Sciatic nerve (tissue), 2 donors: ENCODE results near the gene DNAJB8. TPM values are rescaled to one million over a fixed set of nuclear protein-coding genes. Genes with fewer than 3 reads are reported as not detected.
A peak's percentile ranks its signal among the peaks of the same experiment; 100 is the strongest.

Experiments
- ATAC-seq: fragments of 200-7000 bp; cut with Tn5 transposase; one replicate; pipeline ENCODE4 v1.9.1; 2020; ENCODE audit warnings: mild to moderate bottlenecking, moderate library complexity
- DNase-seq: peaks from one replicate; pipeline ENCODE4 v3.0.0-alpha.2; 2020; ENCODE audit warnings: low spot score
- intact Hi-C: fragments of 100-400 bp; cut with DNase I; formaldehyde crosslinking; loops from one replicate; pipeline ENCODE4 v1.14.2; 2022
- total RNA-seq: library from RNA; stranded (reverse); fragmentation: NEBNext Ultra II Directional; extraction: Animal tissue kit (Norgen Biotek cat#: 25700); gene quantifications from one replicate; pipeline ENCODE4 v1.2.1, GENCODE V29; 2021
- donor health status: DM: no; HTN: no; CAD: no.
- donor health status: DM: no; HTN: no; CAD: no.

The DNAJB8 gene
- total RNA-seq, 1 donor from 2014 or later = not detected

DNA sequence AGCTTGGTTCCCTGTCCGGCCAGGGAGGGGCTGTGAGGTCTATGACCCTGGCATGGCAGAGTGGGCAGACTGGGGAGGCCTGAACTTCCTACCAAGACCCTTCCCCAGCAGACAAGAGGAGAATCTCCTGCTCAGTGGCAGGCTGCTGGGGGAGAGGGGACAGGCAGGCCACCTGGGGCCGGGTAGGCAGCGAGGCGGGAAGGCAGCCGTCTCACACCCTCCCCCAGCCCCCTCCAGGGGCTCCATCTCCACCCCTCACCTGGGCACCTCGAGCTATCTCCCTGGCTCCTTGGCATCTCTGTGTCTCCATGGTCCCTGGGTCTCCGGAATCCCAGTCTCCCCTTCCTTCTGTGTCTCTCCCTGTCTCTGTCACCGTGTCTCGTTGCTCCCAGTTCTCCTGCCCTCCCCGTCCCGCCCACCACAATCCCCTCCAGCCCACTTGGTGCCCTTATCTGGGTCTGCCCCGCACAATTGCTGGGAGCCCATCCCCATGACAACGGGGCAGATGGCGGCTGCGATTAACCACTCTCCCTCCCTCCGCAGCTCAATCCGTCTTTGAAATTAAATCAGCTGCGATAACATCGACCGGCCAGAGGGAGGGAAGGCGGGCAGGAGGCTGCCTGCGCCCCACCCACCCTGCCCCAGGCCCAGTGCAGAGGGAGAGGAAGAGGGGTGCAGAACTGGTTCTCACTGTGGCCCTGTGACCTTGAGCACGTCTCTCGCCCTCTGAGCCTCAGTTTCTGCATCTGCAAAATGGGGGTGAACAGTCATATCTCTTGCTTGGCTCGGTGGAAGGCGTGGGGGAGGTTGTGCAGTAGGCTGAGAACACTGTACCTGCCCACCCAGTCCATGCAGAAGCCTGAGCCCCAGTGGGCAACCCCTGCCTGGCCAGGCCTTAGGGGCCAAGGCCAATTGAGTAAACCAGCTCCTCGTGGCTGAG is 9.6 kb downstream of the DNAJB8 start:
- no peak for DNase-seq
- ATAC-seq = no peak
- intact Hi-C loops = no loop called here

DNA sequence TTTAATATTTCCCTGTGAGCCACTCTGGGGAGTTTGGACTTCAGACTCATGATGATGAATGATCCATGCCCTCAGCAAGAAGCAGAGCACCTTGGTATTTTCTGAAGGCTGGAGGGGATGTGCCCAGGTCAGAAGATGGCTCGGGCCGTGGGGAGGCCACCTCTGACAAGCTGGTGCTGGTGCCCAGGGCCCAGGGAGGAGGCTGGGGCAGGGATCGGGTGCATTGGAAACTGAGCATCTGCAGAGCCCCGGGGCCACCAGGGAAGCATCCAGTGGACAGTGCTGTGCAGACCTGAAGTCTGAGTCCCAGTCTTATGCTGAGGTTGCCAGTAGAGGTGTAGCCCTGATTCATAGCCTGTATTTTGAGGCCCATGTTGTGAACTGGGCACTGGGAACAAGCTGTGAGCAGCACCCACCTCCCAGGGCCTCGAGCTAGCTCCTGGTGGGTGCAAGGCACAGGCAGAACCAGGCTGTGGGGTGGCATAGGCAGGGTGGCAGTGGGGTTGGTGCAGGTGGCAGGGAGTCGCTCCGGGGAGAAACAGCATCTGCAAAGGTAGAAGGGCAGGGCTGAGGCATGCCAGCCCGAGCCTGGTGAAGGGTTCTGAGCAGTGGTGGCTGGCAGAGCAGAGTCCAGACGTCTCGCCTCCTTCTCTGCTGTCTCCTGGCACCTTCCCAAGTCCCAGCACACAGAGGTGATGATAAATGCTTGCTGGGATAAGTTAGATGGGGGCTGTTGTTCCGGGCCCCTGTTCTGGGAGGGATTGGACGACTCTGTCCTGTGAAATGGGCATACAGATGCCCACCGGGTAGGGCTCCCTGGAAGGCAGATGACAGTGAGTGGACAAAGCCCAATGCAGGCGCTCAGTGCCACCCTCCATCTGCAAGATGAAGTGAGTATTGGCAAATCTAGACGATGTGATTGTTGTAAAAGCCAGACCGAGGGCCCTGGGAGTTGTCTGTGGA is 10.6 kb downstream of the DNAJB8 start:
- DNase-seq (no peak), ATAC-seq (no peak)
- intact Hi-C loops = no loop called here

DNA sequence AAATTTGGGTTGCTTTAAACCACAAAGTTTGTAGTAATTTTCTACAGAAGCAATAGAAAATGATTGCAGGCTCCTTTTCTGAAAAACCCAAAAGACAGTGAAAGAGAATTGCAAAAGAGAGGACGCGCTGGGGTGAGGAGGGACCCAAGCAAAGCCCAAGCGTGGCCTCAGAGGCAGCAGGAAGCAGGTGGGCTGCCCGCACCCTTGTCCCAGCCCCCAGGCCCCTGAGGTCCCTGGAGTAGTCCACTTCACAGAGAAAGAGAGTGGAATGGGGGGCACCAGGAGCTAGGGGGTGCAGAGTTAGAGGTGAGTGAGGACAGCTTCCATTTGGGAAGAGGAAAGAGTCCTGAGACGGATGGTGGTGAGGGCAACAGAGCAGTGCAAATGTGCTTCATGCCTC is 11.6 kb downstream of the DNAJB8 start:
- DNase-seq (no peak), ATAC-seq (no peak)
- intact Hi-C loops = no loop called here

DNA sequence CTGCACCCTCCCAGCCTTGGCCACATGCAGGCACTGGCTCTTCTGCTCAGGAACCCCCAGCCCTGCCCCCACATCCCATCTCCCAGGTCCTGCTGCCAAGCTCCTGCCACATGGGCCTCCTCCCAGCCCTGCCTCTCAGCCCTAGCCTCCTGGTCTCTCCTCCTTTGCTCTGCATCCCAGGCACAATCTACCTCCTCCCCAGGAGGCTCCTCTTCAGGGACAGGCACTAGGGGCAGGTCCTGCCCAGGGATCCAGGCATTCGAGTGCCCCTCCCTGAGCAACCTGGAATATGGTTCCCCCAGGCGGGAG is 12.4 kb downstream of the DNAJB8 start:
- DNase-seq (no peak), ATAC-seq (no peak)
- intact Hi-C loops = no loop called here

DNA sequence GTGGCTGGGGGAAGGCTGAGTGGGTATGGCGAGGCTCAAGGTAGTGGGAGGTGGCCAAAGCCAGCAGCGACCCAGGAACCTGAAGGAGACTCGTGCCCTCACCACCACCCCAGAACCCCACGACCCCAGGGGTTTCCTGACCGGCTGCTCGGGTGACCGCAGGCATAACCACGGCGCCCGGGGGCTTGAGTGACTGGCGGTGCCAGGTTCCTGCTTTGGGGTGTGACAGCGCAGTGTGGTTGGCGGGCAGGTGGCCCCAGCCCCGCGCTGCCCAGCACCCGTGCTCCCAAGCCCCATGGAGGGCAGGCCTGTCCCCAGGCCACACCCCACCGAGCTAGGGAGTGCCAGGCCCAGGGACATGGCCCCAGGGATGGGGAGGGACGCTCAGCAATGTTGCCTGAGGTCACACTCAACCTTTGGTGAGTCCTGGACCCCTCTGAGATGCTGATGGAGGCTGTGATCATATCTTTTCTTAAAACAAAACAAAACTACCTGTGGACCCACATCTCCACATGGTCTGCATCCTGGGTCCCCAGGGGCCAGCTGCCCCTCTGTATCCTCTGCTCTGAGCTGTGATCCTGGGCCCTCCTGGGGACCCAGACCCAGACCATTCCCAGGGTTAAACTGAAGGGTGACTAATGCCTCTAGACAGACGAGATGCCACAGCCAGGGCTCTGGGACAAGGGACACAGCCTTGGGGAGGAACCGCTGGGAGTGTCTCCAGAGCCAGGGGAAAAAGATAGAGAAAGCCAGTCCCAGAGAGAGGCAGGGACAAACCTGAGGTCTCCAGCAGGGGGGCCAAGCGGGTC is 13.0 kb downstream of the DNAJB8 start:
- DNase-seq (no peak), ATAC-seq (no peak)
- intact Hi-C loops = no loop called here

DNA sequence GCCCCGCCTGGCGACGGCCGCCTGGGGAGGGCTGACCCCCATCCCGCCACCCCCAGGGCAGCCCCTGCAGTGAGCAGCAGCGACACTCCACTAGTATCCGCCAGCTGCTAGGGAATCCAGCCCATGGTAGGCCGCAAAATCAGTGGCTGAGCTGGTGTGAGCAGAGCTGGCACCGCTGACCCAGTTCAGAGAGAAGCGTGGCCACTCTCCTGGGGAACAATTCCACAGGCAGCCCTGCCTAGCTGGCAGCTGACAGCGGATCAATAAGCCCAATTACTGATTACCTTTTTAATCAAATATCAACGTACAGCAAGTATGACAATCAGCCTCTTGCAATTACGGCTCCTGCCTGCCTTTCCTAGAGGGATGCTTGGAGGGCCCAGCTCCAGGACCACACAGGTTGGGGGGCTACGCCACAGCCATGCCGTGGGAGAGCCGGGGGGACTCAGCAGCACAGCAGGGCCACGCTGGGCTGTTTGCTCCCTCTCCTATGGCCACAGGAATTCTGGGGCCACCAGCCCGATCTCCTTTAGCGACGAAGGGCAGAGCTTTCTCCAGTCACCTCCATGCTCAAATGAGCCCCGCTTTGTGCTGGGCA is 13.9 kb downstream of the DNAJB8 start:
- intact Hi-C loops = no loop called here
- no peak for DNase-seq
- no peak for ATAC-seq

DNA sequence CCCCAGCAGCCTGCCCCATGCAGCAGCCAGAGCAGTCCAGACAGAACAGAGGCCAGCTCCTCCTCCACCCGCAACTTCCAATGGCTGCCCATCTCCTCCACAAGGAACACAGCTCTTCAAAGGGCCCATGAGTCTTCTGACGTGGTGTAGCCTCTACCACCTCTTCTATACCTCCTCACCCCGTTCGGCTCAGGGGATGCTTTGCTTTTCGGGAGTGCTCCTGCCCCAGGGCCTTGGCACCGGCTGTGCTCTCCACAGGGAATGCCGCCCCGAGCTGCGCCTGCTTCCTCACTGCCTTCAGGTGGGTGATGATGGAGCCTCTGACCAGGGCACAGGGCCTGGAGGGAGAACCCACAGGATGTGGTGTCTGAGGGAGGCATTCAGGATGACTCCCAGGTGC is 14.6 kb downstream of the DNAJB8 start:
- no peak for ATAC-seq

DNA sequence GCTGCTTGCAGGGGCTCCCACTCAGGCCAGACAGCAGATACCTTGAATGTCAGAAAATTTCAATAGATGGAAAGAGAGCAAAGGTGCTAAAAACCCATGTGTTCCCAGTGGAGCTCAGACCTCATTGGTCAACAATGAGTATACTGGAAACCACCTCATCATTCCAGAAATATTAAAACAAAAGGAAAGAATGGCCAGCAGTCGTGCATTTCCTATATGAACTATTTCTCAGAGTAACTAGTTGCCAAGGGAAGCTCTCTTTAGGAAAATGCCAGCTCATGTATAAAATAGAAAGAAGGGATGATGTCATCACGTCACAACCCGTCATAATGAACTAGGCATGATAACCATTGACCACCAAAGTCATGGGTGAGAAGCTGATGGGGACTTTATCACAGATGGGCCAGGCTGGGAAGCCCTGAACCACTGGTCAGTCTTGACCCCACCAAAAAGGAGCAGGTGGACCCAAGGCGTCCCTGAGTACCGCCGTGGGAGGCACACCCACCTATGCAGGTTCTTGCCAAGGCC is 17.5 kb downstream of the DNAJB8 start:
- DNase-seq (no peak), ATAC-seq (no peak)
- intact Hi-C loops = no loop called here

More for the DNA sequence above, 14.6 kb downstream of the DNAJB8 start:
- intact Hi-C loops = no loop called here
- DNase-seq = no peak

DNA sequence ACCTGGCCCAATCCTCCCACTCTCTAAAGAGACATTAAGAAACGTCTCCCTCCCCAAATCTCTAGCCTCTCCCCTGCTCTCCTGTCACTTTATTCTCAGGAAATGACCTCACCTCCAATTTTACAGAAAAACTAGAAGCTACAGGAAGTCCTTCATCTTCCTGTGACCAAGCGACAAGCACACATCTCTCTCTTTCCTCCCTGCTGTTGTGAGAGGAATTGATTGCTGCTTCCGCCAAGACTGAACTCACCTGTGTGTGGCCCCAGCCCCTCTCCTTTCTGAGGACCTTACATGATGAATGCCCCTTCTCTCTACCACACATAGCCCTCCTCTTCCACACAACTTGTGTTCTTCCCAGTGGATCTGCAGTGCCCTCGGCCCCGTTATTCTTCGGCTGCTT is 18.2 kb downstream of the DNAJB8 start:
- intact Hi-C loops = no loop called here
- ATAC-seq = no peak
- no peak for DNase-seq

DNA sequence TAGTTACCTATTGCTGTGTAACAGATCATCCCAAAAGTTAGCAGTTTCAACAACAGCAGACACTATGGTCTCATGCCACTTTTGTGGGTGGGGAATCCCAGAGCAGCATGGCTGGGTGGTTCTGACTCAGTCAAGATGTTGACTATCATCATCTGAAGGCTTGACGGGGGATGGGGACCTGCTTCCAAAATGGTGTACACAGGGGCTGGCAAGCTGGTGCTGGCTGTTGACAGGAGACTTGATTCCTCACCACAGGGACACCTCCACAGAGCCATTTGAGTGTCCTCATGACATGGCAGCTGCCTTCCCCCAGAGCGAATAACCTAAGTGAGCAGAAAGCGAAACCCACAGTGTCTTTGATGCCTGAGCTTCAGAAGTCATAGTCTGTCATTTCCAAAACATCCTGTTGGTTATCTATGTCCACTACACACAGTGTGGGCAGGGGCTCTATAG is 19.1 kb downstream of the DNAJB8 start:
- no peak for ATAC-seq
- DNase-seq = no peak
- intact Hi-C loops = no loop called here

DNA sequence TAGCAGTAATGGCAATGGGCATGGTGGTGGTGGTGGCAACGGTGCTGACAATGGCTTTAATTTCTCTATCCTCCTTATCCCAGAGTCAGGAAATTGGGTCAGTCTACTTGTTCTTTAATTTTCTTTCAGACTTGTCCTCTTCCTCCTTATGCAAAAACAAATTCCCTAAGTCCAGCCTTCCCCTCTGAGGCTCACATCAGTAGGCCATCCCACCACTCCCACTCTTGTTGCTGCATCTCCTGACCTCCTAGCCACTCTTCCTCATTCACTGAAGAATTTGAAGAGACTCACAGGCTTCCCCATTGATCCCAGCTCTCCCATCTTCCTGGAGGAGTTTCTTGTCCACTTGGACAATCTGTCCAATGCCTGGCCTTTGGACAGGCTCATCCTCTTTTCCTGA is 19.9 kb downstream of the DNAJB8 start:
- intact Hi-C loops = no loop called here
- no peak for ATAC-seq
- no peak for DNase-seq

DNA sequence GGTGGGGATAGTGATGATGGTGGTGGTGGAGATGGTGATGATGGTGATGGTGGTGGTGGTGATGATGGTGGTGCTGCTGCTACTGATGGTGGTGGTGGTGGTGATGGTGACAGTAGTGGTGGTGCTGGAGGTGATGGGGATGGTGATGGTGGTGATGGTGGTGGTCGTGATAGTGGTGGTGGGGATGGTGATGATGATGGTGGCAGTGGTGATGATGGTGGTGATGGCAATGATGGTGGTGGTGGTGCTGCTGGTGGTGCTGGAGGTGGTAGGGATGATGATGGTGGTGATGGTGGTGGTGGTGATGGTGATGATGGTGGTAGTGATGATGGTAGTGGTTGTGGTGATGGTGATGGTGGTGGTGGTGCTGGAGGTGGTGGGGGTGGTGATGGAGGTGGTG is 21.3 kb downstream of the DNAJB8 start:
- intact Hi-C loops = no loop called here
- ATAC-seq = no peak
- DNase-seq = no peak

DNA sequence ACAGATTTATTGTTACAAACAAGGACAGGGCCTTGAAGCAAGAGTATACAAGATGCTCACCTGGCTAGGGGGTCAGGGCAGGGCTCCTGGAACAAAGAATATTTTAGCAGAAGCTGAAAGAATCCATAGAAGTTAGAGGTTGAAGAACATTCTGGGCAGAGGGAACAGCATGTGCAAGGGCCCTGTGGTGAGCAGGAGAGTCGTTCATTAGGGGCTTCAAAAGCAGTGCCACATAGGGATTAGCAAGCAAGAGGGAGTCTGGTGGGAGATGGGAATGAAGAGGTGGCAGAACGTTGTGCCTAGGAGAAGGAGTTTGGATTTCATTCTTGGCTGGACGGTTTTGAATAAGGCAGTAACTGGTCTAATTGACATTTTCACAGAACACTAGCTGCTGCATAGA is 22.9 kb downstream of the DNAJB8 start:
- intact Hi-C loops = no loop called here
- ATAC-seq = no peak
- no peak for DNase-seq

DNA sequence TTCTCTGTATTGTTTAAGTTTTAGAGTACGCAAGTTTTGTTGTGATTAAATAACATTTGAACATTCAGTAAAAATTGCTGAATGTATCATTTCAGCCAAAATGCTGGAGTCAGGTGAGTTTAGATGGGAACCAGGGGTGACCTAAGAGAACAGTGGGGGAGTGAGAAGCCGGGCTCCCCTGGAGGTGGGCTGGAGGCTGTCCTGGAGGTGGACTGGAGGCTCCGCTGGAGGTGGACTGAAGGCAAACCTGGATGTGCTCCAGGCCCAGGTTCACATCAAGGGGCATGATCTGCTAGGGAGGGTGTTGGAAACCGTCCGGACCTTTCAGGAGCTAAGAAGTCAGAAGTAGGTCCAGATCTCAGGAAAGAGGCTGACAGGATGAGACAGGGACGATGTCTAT is 23.7 kb downstream of the DNAJB8 start:
- intact Hi-C loops = no loop called here
- DNase-seq = no peak
- ATAC-seq = no peak

DNA sequence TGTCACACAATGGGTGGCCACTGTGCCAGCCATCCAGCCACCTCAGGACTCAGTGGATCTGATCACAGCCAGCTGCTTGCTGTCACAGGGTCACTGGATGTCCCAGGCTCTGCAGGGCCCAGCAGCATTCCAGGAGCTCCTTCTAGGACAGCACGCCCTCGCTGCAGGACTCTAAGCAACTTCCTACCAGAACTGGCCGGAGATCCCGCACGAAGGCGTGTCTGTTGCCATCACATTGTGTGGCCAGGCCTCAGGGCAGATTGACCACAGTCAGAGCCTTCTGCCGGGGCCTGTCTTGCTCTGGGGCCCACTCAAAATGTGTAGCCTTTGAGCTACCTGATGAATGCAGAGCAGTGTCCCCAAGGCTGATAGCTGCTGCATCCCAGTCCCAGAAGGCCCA is 24.6 kb downstream of the DNAJB8 start:
- DNase-seq (no peak), ATAC-seq (no peak)
- intact Hi-C loops = no loop called here

DNA sequence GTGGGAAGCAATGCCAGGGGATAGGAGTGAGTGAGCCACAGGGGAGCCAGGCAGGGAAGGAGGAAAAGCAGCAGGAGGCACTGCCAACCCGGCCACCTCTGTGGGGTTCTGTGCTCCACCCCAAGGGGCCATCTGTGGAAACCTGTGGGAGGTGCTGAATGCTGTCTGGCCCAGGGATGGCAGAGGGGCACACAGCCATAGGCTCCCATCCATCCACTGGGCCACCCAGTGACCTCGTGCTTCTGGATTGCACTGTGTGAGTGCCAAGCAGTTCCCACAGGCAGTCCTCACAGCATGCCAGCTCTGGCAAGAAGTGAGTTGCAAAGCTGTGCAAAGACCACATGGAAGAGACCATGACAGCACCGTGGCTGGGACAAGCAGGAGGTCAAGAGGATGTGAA is 27.5 kb downstream of the DNAJB8 start:
- no peak for DNase-seq
- peak; percentile 45 for ATAC-seq
- intact Hi-C loops = no loop called here

DNA sequence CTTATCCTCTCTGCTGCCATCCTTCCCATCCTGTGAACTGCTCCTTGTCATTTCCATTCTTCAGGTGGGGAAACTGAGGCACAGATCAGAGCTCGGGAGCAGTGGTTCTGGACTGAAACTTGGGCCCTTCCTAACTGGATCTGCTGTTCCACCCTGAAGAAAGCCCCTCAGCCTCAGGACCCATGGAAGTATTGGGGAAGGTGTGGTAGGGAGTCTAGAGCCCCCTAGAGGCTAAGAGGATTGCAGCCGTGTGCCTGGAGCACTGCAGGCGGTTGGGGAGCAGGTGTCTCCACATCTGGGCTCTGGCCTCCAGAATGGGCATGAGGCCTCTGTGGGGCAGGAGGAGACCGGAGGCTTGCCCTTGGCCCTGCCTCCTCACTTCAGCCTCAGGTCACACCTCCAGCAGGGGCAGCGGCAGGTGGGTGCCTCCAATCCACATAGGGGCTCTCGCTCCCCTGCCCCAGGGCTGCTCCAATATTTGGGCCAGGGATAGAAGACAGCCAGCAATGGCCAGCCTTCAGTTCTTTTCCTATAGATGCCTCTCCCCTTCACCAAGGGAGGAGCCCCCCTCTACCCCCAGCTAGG is 28.1 kb downstream of the DNAJB8 start:
- ATAC-seq = no peak
- intact Hi-C loops = no loop called here

DNA sequence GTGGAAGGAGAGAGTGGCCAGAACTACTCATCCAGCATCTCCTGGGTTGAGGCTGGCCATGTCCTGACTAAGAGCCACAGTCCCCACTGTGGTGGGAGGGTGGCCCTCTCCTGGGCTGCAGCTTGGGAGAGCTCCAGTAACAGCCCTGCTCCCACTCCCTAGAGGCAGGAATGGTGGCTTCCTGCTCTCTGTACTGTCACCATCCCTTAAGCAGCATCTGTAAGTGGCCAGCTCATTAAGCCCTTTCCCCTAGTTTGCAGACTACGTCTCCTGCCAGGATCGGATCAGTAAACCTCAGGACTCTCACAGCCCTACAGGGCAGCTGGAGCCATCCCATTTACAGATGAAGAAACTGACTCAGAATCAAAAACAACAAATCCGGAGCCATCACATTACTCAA is 30.5 kb downstream of the DNAJB8 start:
- intact Hi-C loops = no loop called here
- no peak for DNase-seq
- ATAC-seq = no peak

More for the DNA sequence above, 28.1 kb downstream of the DNAJB8 start:
- DNase-seq = no peak
